ENCODE data around the gene ARHGAP24.

GRCh38 chr4:86014599-86014998 is 539.6 kb downstream of the ARHGAP24 start:
- TF ChIP-seq PHF8 (IDR thresholded peaks at IDR 0.05; ENCODE audit: borderline replicate concordance, low read depth) (no peak), TP53 (CRISPR knock-in tag; IDR thresholded peaks at IDR 0.05) (no peak)

Data from A549 (cell line).